AG20443 (cell line): ENCODE data around the gene SLC39A11.
A peak's percentile ranks its signal among the peaks of the same experiment; 100 is the strongest.

ENCODE experiments used
- DNase-seq: peaks from one replicate; pipeline ENCODE4 v3.0.0; 2012; ENCODE audit warnings: low spot score, mixed read lengths

The SLC39A11 gene

GRCh38 chr17:72683506-72684404, 408.7 kb downstream of the SLC39A11 start:
- peak; percentile 83 for DNase-seq

DNA sequence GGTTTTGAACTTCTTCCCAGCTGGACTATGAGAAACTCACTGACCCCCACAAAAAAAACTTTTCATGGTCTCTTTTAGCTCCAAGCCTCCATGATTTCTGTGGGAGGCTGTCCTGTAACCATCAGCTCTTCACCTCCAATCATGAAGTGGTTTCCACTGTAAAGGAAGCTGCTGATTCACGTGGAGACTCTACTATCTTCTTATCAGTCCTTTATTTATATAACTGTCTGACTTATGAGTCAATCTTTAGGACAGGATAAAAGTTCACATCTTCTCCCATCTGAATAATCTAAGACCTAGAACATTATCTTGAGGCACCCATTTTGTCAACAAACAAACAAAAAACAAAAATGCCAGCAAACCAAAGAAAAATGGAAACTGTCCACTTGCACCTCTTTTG, 409.9 kb downstream of the SLC39A11 start:
- no peak for DNase-seq

GRCh38 chr17:72681844-72682243, 410.6 kb downstream of the SLC39A11 start:
- DNase-seq = no peak

GRCh38 chr17:72677714-72678390, 414.6 kb downstream of the SLC39A11 start:
- DNase-seq = no peak

DNA sequence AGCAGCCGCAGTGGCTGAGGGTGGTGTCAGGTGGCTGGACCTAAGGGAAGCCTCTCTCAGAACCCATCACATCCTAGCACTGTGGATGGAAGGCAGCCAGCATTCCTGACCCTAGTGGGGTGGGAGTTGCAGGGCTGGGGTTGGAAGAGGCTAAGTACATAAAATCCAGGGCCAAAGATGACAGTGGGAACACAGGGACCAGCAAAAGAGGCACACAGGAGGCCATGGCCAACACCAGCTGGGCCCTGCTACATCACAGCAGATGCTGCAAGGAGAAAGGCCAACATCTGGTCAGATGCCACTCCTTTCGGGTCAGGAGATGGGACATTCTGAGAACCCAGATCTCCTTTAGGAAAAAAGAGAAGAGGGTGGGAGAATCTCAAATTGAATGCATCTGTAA, 415.4 kb downstream of the SLC39A11 start:
- no peak for DNase-seq

DNA sequence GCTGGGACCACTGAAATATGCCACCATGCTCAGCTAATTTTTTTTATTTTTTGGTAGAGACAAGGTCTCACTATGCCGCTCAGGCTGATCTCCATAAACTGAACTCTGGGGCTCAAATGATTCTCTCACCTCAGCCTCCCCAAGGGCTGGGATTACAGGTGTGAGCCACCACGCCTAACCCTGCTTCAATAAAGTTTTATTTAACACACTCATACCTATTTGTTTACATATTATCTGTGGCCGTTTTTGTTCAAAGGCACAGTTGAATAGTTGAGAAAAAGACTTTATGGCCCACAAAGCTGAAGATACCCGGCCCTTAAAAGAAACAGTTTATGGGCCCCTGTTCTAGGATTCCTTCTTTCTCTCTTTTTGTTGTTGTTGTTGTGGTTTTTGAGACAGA, 419.8 kb downstream of the SLC39A11 start:
- no peak for DNase-seq

DNA sequence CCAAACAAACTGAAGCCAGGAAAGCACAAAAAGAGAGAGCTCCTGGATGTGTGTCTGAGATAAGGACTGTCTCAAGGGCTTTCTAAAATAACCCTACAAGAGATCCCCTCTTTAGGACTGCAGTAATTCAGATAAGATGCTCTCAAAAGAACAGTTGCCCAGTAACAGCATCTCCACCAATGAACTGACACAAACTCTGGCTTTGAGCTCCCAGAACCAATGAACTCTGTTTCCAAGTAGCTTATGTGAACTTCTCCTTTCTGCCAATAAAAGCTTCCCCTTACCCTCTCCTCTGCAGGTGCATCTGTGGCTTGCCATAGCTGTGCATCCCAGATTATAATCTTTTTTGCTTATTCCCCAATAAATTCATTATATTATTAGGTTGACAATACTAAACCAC, 421.5 kb downstream of the SLC39A11 start:
- no peak for DNase-seq

DNA sequence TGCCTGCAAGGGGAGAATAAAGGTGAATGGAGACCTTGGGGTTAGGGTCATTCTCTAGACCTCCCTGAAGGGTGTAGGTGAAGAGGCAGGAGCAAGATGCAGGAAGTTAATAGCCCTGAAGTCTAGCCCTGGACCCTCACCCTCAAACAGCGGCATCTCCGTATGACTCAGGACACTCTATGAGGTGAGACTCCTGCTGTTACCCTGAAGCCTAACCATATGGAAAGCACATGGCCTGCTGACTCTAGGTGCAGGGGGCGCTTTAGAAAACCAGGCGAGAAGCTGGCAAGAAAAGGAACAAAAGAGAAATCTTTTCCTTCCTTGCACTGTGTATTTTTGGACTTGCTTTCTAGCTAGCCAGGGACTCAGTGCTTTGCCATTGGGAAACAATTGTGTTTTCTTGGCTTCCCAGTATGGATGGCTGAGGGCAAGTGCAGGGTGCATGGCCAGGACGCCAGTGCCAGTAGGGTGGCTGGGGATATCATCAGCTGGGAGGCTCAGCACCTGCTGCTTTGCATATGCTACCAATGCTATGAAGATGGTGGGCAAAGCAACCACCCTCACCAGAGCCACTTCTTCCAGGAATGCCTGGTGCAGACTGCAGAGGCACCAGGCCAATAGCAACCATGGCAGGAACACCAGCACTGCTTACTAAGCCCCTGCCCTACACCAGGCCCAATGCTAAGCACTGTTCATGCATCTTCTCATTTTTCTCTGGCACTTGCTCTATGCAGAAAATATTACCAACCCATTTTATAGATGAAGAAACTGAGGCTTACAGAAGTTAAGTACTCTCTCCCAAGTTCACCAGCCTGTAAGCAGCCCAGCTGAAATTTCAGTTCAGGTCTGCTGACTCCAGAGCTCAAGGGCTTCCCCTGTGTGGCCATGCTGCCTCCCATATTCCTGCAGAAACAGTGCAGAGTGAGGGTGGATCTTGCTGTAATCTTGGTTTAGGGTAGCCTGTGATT, 425.1 kb downstream of the SLC39A11 start:
- DNase-seq = no peak

DNA sequence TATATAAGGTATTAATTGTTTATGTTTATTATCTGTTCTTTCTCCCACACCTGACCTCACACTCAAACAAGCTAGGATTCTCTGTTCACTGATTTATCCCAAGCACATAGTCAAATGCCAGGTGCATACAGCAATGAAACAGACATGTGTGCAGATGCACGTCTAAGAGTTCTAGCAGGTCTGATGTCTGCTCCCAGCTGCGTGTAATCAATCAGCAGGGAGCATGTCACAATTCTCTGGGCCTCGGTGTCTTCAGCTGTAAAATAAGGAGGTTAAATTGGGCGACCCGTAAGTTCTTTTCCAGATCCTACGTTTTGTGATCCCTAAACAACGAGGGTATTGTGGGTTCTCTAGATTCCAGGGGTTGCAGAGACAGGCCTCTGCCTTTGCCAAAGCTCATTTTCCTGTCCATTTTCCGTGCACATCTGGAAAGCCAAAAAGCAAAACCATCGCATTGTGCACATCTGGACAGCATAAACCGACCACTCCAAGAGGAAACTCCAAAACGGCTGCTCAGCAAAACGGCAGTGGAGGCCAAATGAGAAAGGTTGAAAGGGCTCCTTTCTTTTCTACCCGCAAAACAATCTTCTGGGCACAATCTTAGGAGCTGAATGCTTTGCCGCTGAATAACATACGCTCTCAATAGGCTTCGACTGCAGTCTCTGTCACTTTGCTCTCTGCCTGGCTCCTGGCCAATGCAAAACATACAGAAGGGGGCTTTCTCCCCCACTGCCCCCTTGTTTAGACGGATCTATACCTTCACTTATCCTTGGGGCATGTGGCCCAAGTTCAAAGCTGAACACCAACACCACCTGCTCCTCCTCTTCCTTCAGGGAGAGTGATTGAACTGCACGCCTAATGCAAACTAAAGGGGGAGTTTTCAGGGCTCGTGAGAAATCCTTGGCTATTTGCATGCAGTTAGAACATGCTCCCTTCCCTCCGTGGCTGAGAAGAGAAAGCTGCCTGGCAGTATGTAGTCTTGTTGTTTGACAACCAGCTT, 426.3 kb downstream of the SLC39A11 start:
- DNase-seq = no peak

DNA sequence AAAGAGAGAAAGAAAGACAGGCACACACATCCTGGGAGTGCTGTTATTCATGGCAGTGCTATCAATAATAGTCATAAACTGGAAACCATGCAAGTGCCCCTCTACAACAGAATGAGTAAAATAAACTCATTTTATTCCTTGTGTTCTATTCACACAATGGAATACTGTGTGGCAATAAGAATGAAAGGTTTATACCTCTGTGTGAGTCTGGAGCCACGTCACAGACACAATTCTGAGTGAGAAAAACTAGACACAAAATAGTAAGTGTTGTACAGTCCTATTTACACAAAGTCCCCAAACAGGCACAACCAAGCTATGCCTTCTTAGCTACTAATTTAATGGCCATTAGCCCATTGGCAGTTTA, 429.7 kb downstream of the SLC39A11 start:
- DNase-seq = no peak

- no peak for DNase-seq
Observed at GRCh38 chr17:72661945-72662826, 430.3 kb downstream of the SLC39A11 start.

DNA sequence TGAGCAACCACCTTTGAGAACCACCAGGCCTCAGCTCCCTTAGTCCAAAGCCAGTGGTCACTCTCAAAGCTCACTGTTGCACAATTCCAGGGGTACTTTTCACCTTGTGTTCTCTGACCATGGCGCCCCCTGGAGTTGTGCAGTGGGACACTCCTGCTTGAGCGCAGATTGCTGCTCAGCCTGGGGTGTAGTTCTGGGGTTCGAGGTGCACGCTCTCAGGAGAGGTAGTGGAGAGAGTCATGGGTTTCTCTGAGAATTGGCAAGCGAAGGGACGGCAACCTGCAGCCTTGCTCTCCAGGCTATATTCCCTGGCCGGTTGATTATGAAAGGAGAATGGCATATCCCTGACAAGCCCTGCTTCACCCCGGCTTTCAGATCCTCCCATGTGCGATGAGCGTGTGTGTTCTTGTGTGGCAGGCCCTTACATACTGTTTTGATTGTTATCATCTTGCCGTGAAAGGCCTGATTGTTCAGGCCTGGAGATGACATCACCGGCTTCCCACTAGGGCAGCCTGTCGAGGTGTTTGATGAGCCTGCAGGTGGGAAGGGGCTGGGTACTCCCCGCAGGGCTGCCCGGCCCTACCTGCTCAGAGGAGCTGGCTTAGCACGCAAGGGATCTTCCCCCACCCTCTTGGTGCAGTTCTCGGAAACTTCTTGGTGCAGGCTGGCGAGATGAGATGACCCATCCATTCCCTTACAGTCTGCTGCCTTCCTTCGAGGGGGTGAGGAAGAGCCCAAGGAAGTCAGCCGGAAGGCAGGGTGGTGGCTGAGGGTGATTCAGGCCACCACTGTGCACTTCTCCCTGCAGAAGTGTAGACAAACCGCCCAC, 431.2 kb downstream of the SLC39A11 start:
- DNase-seq = no peak

DNA sequence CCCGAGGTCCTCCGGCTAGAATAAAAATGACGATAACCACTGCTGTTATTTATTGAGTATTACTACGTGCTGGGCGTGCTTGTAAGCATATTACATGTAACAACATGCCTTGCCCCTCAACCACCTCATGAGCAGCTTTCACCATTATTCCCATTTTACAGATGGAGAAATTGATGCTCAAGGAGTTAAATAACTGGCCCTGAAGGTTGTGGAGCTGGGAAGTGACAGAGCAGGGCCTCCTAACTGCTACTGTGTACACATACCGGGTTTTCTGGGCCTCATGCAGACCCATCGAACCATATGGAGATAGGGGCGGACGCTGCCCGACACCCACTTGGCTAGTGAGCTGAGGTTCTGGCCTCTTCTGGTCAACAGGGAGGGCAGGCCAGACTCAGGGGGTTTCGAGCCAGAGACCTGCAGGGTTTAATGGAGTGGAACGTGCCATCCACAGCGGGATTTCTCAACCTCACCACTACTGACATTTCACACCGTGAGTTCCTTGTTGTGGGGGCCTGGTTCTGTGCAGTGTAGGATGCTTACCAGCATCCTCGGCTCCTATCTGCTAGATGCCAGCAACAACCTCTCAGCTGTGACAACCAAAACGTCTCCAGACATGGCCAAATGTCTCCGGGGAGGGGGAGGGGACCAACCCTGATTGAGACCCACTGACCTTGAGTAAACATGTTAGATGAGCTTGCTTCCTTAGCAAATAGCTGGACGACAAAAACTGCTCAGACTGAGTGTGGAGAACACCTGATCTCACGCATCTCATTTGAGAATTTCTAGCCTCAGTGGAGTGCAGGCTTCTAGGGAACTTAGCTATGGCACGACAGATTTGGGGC, 432.0 kb downstream of the SLC39A11 start:
- no peak for DNase-seq

- no peak for DNase-seq
Observed at GRCh38 chr17:72659811-72660210, 432.7 kb downstream of the SLC39A11 start.

DNA sequence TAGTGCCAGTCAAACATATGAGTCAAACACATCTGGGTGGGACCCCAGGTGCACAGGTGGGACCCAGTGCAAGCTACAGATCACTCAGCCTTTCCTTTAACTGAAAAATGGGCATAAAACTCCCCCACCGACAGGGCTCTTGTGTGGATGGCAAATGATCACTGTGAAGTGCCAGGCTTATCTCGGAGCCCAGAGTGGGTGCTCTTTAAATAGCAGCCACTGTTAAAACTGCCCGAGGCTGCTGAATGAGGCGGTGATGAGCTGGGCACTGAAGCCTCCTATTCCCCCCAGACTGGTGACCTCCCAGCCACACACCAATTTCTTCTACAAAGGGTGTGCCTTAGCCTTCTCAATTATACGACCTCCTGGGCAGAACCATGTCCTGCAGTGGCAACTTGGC, 433.8 kb downstream of the SLC39A11 start:
- no peak for DNase-seq

DNA sequence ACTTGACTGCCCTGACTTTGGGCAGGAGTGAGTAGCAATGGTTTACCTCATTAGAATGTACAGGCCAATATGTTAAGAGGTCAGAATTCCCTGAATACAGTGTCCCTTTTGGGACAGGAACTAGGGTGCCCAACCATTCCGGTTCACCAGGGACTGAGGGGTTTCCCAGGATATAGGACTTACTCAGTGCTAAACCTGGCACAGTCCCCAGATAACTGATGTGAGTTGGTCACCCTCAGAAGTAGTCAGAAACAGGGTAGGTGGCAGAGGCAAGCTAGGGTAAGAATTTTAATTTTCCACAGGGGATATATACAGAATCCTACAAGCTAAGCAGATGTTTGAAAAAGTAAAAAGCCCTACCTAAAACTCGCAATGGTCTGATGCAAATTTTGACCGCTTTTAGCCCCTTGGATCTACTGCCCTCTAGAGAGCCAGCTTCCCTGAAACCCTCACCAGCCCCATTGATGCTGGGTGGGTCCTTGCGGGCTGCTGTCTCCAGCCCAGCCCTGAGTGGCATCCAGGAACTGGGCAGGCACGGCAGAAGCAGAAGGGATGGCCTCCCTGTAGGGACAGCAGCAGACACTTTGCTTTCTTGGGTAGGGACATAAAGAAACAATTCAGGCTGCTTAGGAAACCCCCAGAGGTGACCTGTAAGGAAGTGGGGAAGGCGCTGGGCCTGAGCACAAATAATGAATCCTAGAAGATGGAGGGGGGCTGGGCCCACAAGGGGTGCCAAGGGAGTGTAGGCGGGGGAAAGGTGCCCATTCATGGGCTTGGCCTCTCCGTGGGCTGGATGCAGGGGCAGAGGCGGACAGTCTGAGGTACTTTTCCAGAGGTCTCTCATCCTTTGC, 434.8 kb downstream of the SLC39A11 start:
- no peak for DNase-seq

- DNase-seq = no peak
Observed at GRCh38 chr17:72656130-72656763, 436.2 kb downstream of the SLC39A11 start.
